IgD-negative memory B cell (primary cell): ENCODE data around the gene CHERP. TPM values are rescaled to one million over a fixed set of nuclear protein-coding genes. Genes with fewer than 3 reads are reported as not detected.
"Not testable (repeated sequence)": the region's sequence is repeated elsewhere in the genome, so short reads cannot be mapped to it uniquely, and the experiment has no call there.

Experiments
- H3K27ac Mint-ChIP-seq, 3 donors: one replicate each; pipeline ENCODE4 v1.8.0; 2020 to 2022; ENCODE audit warnings: mild to moderate bottlenecking in 3 of 3, mixed read lengths in 3 of 3, moderate library complexity in 1 of 3
- H3K27me3 Mint-ChIP-seq: one replicate; pipeline ENCODE4 v1.8.0; 2021; ENCODE audit warnings: mixed read lengths
- H3K36me3 Mint-ChIP-seq: one replicate; pipeline ENCODE4 v1.8.0; 2020; ENCODE audit warnings: mild to moderate bottlenecking, mixed read lengths
- H3K4me1 Mint-ChIP-seq, 3 donors: one replicate each; pipeline ENCODE4 v1.8.0; 2020 to 2022; ENCODE audit warnings: mixed read lengths in 3 of 3, mild to moderate bottlenecking in 1 of 3
- H3K4me3 Mint-ChIP-seq, 4 donors: one replicate each; pipeline ENCODE4 v1.8.0; 2020 to 2022; ENCODE audit warnings: mild to moderate bottlenecking in 4 of 4, mixed read lengths in 4 of 4, moderate library complexity in 3 of 4
- H3K9me3 Mint-ChIP-seq, 3 donors: one replicate each; pipeline ENCODE4 v1.8.0; 2020 to 2021; ENCODE audit warnings: mixed read lengths in 3 of 3, mild to moderate bottlenecking in 1 of 3
- polyA plus RNA-seq: library from polyadenylated mRNA; unstranded; fragments of 300-500 nt; fragmentation: Illumina TruSeq; gene quantifications from one replicate; pipeline ENCODE4 v1.2.3, GENCODE V29; 2021

Gene CHERP
- polyA plus RNA-seq, 1 donor from 2014 or later: 25.8 TPM

GRCh38 chr19:16506961-16507360, 35.3 kb downstream of the CHERP start:
- Mint-ChIP-seq H3K4me1 (no peaks in the 10 kb centered on the region), H3K27me3 (no peaks in the 10 kb centered on the region), H3K27ac (no peak overlapping the region), H3K36me3 (no peaks in the 10 kb centered on the region), H3K9me3 (no peaks in the 10 kb centered on the region), H3K4me3 (no peak overlapping the region)

DNA sequence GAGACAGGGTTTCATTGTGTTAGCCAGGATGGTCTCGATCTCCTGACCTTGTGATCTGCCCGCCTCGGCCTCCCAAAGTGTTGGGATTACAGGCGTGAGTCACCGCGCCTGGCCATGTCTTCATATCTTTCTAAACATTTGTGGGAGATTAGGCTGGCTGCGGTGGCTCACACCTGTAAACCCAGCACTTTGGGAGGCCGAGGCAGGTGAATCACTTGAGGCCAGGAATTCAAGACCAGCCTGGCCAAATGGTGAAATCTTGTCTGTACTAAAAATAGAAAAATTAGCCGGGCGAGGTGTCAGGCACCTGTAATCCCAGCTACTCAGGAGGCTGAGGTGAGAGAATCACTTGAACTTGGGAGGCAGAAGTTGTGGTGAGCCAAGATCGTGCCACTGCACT, 36.1 kb downstream of the CHERP start:
- not testable (repeated sequence) for H3K36me3 Mint-ChIP-seq, H3K4me1 Mint-ChIP-seq, H3K9me3 Mint-ChIP-seq, H3K27me3 Mint-ChIP-seq, H3K4me3 Mint-ChIP-seq, H3K27ac Mint-ChIP-seq

DNA sequence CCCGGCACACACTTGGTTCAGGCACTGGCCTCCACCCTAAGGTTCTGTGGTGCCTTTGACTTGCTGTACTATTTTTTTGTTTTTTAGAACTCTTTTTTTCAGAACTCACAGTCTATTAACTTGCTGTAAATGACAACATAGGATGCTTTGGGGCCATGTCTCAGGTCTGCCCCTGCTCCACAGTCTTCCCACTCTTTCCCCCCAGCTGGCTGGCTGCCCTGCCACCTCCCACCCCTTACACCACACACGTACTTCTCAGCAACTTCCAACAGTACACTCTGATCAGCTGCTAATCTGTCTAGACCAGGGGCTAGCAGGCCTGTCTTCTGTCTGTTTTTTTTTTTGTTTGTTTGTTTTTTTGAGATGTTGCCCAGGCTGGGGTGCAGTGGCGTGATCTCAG, 38.0 kb downstream of the CHERP start:
- H3K27ac Mint-ChIP-seq: no peak overlapping the region
- H3K27me3 Mint-ChIP-seq: no peaks in the 10 kb centered on the region
- H3K36me3 Mint-ChIP-seq: peaks cover 4% of the 10 kb centered on the region
- no peak overlapping the region for H3K4me3 Mint-ChIP-seq
- H3K4me1 Mint-ChIP-seq: peaks cover 2 to 4% (median 2%) of the 10 kb centered on the region in 3 donors
- H3K9me3 Mint-ChIP-seq: no peaks in the 10 kb centered on the region

- H3K4me3 Mint-ChIP-seq: peak overlapping the region in 2 of 4 donors; percentile 87 to 96
- no peak overlapping the region for H3K27ac Mint-ChIP-seq
- H3K4me1 Mint-ChIP-seq: peaks cover 10 to 15% (median 12%) of the 10 kb centered on the region in 3 donors
- no peaks in the 10 kb centered on the region for H3K27me3 Mint-ChIP-seq
- H3K9me3 Mint-ChIP-seq: no peaks in the 10 kb centered on the region
- peaks cover 4% of the 10 kb centered on the region for H3K36me3 Mint-ChIP-seq
Measured at GRCh38 chr19:16497837-16498236, 44.4 kb downstream of the CHERP start.

GRCh38 chr19:16497042-16497441, 45.2 kb downstream of the CHERP start:
- Mint-ChIP-seq H3K27me3 (no peaks in the 10 kb centered on the region), H3K4me1 (peaks cover 10 to 15% (median 12%) of the 10 kb centered on the region in 3 donors), H3K36me3 (peaks cover 4% of the 10 kb centered on the region), H3K9me3 (no peaks in the 10 kb centered on the region), H3K4me3 (peak overlapping the region; percentile 58 to 97 (median 92)), H3K27ac (no peak overlapping the region)

DNA sequence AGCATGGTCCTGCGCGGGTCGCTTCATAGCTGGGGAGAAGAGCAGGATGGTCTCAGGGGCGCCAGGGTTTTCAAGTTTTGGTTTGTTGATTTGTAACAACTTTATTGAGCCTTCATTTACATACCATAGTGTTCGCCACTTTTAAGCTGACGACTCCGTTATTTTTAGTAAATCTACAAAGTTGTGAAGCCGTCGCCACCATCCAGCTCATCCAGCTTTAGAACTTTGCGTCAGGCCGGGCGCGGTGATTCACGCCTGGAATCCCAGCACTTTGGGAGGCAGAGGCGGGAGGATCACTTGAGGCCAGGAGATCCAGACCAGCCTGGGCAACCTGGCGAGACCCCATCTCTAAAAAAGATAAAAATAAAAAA, 45.6 kb downstream of the CHERP start:
- peak overlapping the region; percentile 71 to 98 (median 83) for H3K27ac Mint-ChIP-seq
- H3K36me3 Mint-ChIP-seq: peaks cover 4% of the 10 kb centered on the region
- H3K27me3 Mint-ChIP-seq: no peaks in the 10 kb centered on the region
- H3K9me3 Mint-ChIP-seq: no peaks in the 10 kb centered on the region
- H3K4me3 Mint-ChIP-seq: peak overlapping the region; percentile 87 to 97 (median 96)
- peaks cover 10 to 15% (median 12%) of the 10 kb centered on the region in 3 donors for H3K4me1 Mint-ChIP-seq

- peaks cover 1% of the 10 kb centered on the region for H3K36me3 Mint-ChIP-seq
- H3K9me3 Mint-ChIP-seq: no peaks in the 10 kb centered on the region
- H3K27ac Mint-ChIP-seq: peak within 1 kb of the TSS; percentile 71 to 98 (median 83)
- H3K4me1 Mint-ChIP-seq: peaks cover 10 to 12% (median 10%) of the 10 kb centered on the region in 3 donors
- peak within 1 kb of the TSS; percentile 87 to 97 (median 96) for H3K4me3 Mint-ChIP-seq
- no peaks in the 10 kb centered on the region for H3K27me3 Mint-ChIP-seq
Measured at GRCh38 chr19:16495982-16496612, 46.1 kb downstream of the CHERP start, which contains the start of the genes C19orf44 and CALR3. Gene C19orf44, plus strand, starts transcription at chr19:16496394. Its CDS starts 4,399 bp downstream, at chr19:16500793. Gene CALR3, minus strand, starts transcription at chr19:16496167. Its CDS starts 38 bp downstream, at chr19:16496129.

GRCh38 chr19:16486476-16486875, 55.8 kb downstream of the CHERP start:
- H3K9me3 Mint-ChIP-seq, H3K27ac Mint-ChIP-seq, H3K27me3 Mint-ChIP-seq, H3K4me1 Mint-ChIP-seq, H3K4me3 Mint-ChIP-seq, H3K36me3 Mint-ChIP-seq: not testable (repeated sequence)

GRCh38 chr19:16482745-16483144, 59.5 kb downstream of the CHERP start:
- Mint-ChIP-seq H3K4me1 (no peaks in the 10 kb centered on the region), H3K36me3 (no peaks in the 10 kb centered on the region), H3K27ac (no peak overlapping the region), H3K4me3 (no peak overlapping the region), H3K27me3 (no peaks in the 10 kb centered on the region), H3K9me3 (no peaks in the 10 kb centered on the region)

DNA sequence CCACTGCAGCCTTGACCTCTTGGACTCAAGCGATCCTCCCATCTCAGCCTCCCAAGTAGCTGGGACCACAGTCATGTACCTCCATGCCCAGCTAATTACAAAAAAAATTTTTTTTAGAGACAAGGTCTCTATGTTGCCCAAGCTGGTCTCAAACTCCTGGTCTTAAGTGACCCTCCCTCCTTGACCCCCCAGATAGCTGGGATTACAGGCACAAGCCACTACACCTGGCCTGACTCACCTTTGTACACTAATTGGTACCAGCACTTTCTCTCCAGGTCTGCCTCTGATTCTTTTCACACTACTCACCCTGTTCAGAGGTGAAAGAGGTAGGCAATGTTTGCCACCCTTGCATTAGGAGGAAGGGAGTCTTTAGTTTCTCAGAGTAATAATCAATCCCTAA, 64.9 kb downstream of the CHERP start:
- Mint-ChIP-seq H3K9me3 (no peaks in the 10 kb centered on the region), H3K4me1 (peaks cover 0 to 4% (median 2%) of the 10 kb centered on the region in 3 donors), H3K4me3 (no peak overlapping the region), H3K36me3 (peaks cover 4% of the 10 kb centered on the region), H3K27ac (no peak overlapping the region), H3K27me3 (peaks cover 2% of the 10 kb centered on the region)

DNA sequence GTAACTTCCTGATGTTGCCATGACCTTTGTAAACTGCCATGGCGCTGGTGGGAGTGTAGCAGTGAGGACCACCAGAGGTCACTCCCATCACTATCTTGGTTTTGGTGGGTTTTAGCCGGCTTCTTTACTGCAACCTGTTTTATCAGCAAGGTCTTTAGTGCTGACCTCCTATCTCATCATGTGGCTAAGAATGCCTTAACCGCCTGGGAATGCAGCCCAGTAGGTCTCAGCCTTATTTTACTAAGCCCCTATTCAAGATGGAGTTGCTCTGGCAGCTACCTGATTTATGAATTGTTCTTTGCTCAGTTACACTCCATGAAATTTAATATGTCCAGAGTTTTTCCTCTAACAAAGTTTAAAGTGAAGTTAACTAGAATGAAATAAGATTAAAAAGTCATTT, 65.8 kb downstream of the CHERP start:
- peaks cover 4% of the 10 kb centered on the region for H3K36me3 Mint-ChIP-seq

GRCh38 chr19:16473875-16474392, 68.3 kb downstream of the CHERP start:
- Mint-ChIP-seq H3K4me1 (peaks cover 16 to 20% (median 19%) of the 10 kb centered on the region in 3 donors), H3K27me3 (peaks cover 2% of the 10 kb centered on the region), H3K9me3 (no peaks in the 10 kb centered on the region), H3K4me3 (peak overlapping the region in 1 of 4 donors; percentile 60), H3K36me3 (peaks cover 4% of the 10 kb centered on the region), H3K27ac (no peak overlapping the region)

More for the DNA sequence above, 65.8 kb downstream of the CHERP start:
- no peak overlapping the region for H3K4me3 Mint-ChIP-seq
- H3K4me1 Mint-ChIP-seq: peaks cover 0 to 4% (median 2%) of the 10 kb centered on the region in 3 donors
- H3K27ac Mint-ChIP-seq: no peak overlapping the region
- H3K9me3 Mint-ChIP-seq: no peaks in the 10 kb centered on the region
- H3K27me3 Mint-ChIP-seq: peaks cover 2% of the 10 kb centered on the region

DNA sequence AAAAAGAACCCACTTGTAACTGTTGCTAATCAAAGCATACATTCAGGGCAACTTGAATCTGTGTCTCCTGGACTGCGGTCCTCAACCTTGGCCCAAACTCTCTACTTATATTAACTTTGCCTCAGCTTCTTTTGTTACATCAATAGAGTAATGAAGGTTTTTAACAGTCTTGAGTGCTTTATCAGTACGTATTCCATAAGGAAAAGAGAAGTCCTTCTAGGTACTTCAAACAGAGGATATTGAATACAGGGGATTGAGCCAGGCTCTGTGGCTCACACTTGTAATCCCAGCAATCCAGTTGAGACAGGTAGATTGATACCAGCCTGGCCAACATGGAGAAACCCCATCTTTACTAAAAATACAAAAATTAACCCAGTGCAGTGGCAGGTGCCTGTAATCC, 69.2 kb downstream of the CHERP start:
- Mint-ChIP-seq H3K4me1 (peaks cover 20 to 27% (median 26%) of the 10 kb centered on the region in 3 donors), H3K36me3 (peaks cover 4% of the 10 kb centered on the region), H3K9me3 (no peaks in the 10 kb centered on the region), H3K4me3 (peak overlapping the region; percentile 48 to 88 (median 70)), H3K27ac (peak overlapping the region in 1 of 3 donors; percentile 45), H3K27me3 (peaks cover 2% of the 10 kb centered on the region)

DNA sequence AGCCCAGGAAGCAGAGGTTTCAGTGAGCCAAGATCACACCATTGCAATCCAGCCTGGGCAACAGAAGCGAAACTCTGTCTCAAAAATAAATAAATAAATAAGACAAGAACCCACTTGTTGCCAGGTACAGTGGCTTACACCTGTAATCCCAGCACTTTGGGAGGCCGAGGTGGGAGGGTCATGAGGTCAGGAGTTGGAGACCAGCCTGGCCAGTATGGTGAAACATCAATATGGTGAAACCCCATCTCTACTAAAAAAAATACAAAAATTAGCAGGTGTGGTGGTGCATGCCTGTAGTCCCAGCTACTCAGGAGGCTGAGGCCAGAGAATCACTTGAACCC, 69.7 kb downstream of the CHERP start:
- not testable (repeated sequence) for H3K36me3 Mint-ChIP-seq, H3K9me3 Mint-ChIP-seq, H3K27me3 Mint-ChIP-seq
- H3K4me3 Mint-ChIP-seq: peak overlapping the region; percentile 52 to 88 (median 84)
- H3K27ac Mint-ChIP-seq: peak overlapping the region in 2 of 3 donors; percentile 35 to 62
- H3K4me1 Mint-ChIP-seq: peaks cover 24 to 31% (median 29%) of the 10 kb centered on the region in 3 donors

DNA sequence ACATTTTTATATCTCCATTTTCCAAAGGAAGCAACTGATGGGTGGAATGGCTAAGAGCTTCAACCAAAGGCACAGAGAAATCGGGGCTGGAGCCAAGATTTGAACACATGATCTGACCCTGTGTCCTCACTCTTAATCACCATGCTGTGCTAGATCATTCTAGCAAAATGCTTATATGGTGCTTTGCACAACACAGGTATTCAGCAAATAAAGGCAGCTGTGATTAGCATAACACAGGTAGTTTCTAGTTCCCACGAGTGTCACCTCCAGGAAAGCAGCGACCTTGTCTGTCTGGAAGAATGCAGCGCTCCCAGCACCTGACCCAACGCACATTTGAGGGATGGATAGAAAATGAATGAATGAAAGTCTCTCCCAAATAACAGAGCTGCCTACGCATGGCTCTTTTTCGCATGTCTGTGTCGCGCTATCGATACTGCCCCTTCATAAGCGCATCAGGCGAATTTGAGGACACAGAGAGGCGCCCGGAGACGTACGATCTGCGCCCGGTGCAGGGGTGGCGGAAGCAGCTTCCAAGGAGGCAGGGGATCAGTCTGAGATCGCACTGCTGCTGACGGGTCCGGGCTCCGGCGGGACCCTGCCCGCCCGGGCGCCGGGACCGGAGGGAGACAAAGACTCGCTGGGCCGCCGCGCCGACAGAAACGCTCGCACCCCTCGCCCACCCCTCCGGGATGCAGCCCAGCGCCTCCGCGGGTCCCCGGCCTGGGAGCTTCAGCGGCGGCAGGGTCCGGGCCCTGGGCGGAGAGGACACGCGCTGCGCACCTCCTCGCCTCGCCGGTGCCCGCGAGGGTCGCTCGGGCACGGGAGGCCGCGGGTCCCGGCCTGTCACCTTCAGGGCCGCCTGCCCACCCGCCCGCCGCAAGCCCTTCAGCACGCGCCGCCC, 71.1 kb downstream of the CHERP start:
- peak overlapping the region; percentile 87 to 95 (median 90) for H3K4me3 Mint-ChIP-seq
- H3K27me3 Mint-ChIP-seq: no peaks in the 10 kb centered on the region
- peak overlapping the region; percentile 30 to 83 (median 72) for H3K27ac Mint-ChIP-seq
- no peaks in the 10 kb centered on the region for H3K9me3 Mint-ChIP-seq
- H3K4me1 Mint-ChIP-seq: peaks cover 31 to 37% (median 35%) of the 10 kb centered on the region in 3 donors
- peaks cover 7% of the 10 kb centered on the region for H3K36me3 Mint-ChIP-seq
